A549 (cell line): Measurements from ENCODE around the gene SHD.
"Not testable (repeated sequence)": the region's sequence is repeated elsewhere in the genome, so short reads cannot be mapped to it uniquely, and the experiment has no call there.

Source experiments
- CEBPB ChIP-seq, 2 experiments: fragments of >200 bp in 1 of 2; sonication (Bioruptor Twin) in 1 of 2; formaldehyde crosslinking in 1 of 2; IDR thresholded peaks; 2 replicates each; pipeline ENCODE4 v1.6.1; 2012 to 2016
- FOXS1 ChIP-seq: fragments of 250-450 bp; sonication (Bioruptor Pico); IDR thresholded peaks from 2 replicates; pipeline ENCODE4 v1.5.0; 2020; ENCODE audit warnings: mild to moderate bottlenecking, moderate library complexity
- HOXA7 ChIP-seq: fragments of 250-450 bp; sonication (Bioruptor Pico); IDR thresholded peaks from 2 replicates; pipeline ENCODE4 v1.5.0; 2020; ENCODE audit warnings: mild to moderate bottlenecking, moderate library complexity
- MAZ ChIP-seq: fragments of 150-350 bp; IDR thresholded peaks from 2 replicates; pipeline ENCODE4 v1.6.1; 2014; ENCODE audit warnings: antibody characterized with exemption, low read depth, low read length, borderline replicate concordance
- NPAS2 ChIP-seq: fragments of 250-450 bp; sonication (Bioruptor Pico); IDR thresholded peaks from 2 replicates; pipeline ENCODE4 v1.8.0; 2022; ENCODE audit warnings: mild to moderate bottlenecking, moderate library complexity, borderline replicate concordance
- NR3C1 ChIP-seq: fragments of >200 bp; sonication (Bioruptor Twin); formaldehyde crosslinking; IDR thresholded peaks from 3 replicates; pipeline ENCODE4 v1.6.1; 2017
- POLR2A ChIP-seq: IDR thresholded peaks from 2 replicates; pipeline ENCODE4 v1.6.1; 2012; ENCODE audit warnings: mild to moderate bottlenecking, low read length
- RAD21 ChIP-seq, 2 experiments: fragments of >200 bp in 1 of 2; sonication (Bioruptor Twin) in 1 of 2; formaldehyde crosslinking in 1 of 2; IDR thresholded peaks in 1 of 2; conservative IDR thresholded peaks in 1 of 2; 2 replicates in 1 of 2; 3 replicates in 1 of 2; pipeline ENCODE4 v1.6.1; 2012 to 2018; ENCODE audit warnings: inconsistent platforms in 1 of 2
- RCOR1 ChIP-seq: fragments of 150-350 bp; IDR thresholded peaks from 2 replicates; pipeline ENCODE4 v1.6.1; 2014; ENCODE audit warnings: antibody characterized with exemption, low read length, low read depth
- RFX5 ChIP-seq: fragments of 450-650 bp; IDR thresholded peaks from 2 replicates; pipeline ENCODE4 v1.7.1; 2014; ENCODE audit warnings: antibody characterized with exemption, mild to moderate bottlenecking, moderate library complexity
- RNF2 ChIP-seq: fragments of 200-600 bp; sonication (generic); IDR thresholded peaks from 2 replicates; pipeline ENCODE4 v1.6.1; 2016; ENCODE audit warnings: low read depth, mild to moderate bottlenecking, antibody characterized with exemption, moderate library complexity, borderline replicate concordance
- ZNF302 ChIP-seq: fragments of 250-450 bp; sonication (Bioruptor Pico); IDR thresholded peaks from 2 replicates; pipeline ENCODE4 v1.9.0; 2021; ENCODE audit warnings: inconsistent platforms, mild to moderate bottlenecking, moderate library complexity
- TF ChIP-seq, protein P1 (sequence below): fragments of >200 bp; sonication (Bioruptor Twin); formaldehyde crosslinking; IDR thresholded peaks from 3 replicates; pipeline ENCODE4 v1.5.1; 2016
- TF ChIP-seq, protein P2 (sequence below): IDR thresholded peaks from 2 replicates; pipeline ENCODE4 v1.6.1; 2012

DNA sequence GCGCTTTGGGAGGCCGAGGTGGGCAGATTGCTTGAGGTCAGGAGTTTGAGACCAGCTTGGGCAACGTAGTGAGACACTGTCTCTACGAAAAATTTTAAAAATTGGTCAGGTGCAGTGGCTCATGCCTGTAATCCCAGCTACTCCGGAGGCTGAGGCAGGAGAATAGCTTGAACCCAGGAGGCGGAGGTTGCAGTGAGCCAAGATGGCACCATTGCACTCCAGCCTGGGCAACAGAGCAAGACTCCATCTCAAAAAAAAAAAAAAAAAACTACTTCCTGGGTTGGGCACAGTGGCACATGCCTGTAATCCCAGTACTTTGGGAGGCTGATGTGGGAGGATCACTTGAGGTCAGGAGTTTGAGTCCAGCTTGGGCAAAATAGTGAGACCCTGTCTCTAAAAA lies 47.5 kb upstream of the SHD start:
- TF ChIP-seq, protein P1, sequence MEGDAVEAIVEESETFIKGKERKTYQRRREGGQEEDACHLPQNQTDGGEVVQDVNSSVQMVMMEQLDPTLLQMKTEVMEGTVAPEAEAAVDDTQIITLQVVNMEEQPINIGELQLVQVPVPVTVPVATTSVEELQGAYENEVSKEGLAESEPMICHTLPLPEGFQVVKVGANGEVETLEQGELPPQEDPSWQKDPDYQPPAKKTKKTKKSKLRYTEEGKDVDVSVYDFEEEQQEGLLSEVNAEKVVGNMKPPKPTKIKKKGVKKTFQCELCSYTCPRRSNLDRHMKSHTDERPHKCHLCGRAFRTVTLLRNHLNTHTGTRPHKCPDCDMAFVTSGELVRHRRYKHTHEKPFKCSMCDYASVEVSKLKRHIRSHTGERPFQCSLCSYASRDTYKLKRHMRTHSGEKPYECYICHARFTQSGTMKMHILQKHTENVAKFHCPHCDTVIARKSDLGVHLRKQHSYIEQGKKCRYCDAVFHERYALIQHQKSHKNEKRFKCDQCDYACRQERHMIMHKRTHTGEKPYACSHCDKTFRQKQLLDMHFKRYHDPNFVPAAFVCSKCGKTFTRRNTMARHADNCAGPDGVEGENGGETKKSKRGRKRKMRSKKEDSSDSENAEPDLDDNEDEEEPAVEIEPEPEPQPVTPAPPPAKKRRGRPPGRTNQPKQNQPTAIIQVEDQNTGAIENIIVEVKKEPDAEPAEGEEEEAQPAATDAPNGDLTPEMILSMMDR = not testable (repeated sequence)
- not testable (repeated sequence) for TF ChIP-seq CEBPB (IDR thresholded peaks at IDR 0.05); POLR2A; RCOR1; ZNF302 (CRISPR knock-in tag); RAD21 (conservative IDR thresholded peaks at IDR 0.05 in 1 of 2, IDR thresholded peaks at IDR 0.05 in 1 of 2); MAZ; HOXA7 (CRISPR knock-in tag); RNF2; FOXS1 (CRISPR knock-in tag); NPAS2 (CRISPR knock-in tag); NR3C1; RFX5
- TF ChIP-seq, protein P2, sequence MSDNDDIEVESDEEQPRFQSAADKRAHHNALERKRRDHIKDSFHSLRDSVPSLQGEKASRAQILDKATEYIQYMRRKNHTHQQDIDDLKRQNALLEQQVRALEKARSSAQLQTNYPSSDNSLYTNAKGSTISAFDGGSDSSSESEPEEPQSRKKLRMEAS = not testable (repeated sequence)
